Dedifferentiated amniotic fluid mesenchymal stem cell (primary cell): Measurements from ENCODE around the gene VAV3.
"Not testable (repeated sequence)": the region's sequence is repeated elsewhere in the genome, so short reads cannot be mapped to it uniquely, and the experiment has no call there.

Experiments used
- DNase-seq: peaks from one replicate; pipeline ENCODE4 v3.0.0-alpha.2; 2016; ENCODE audit errors: extremely low spot score

The VAV3 gene

GRCh38 chr1:107683683-107684082, 281.3 kb downstream of the VAV3 start:
- DNase-seq = no peak

GRCh38 chr1:107683191-107683657, 281.8 kb downstream of the VAV3 start:
- no peak for DNase-seq

- DNase-seq = peak; percentile 39
Measured at GRCh38 chr1:107682467-107682866, 282.5 kb downstream of the VAV3 start.

- no peak for DNase-seq
Measured at GRCh38 chr1:107681001-107681479, 283.9 kb downstream of the VAV3 start.

- no peak for DNase-seq
Measured at GRCh38 chr1:107680579-107680985, 284.4 kb downstream of the VAV3 start.

- no peak for DNase-seq
Measured at GRCh38 chr1:107679411-107679953, 285.5 kb downstream of the VAV3 start.

GRCh38 chr1:107678993-107679392, 286.0 kb downstream of the VAV3 start:
- no peak for DNase-seq

- no peak for DNase-seq
Measured at GRCh38 chr1:107677697-107678096, 287.3 kb downstream of the VAV3 start.

GRCh38 chr1:107674486-107674885, 290.5 kb downstream of the VAV3 start:
- DNase-seq = no peak

- no peak for DNase-seq
Measured at GRCh38 chr1:107673006-107673405, 292.0 kb downstream of the VAV3 start.

- DNase-seq = no peak
Measured at GRCh38 chr1:107670397-107671040, 294.5 kb downstream of the VAV3 start.

- DNase-seq = peak; percentile 40
Measured at GRCh38 chr1:107669996-107670395, 295.0 kb downstream of the VAV3 start.

- DNase-seq = no peak
Measured at GRCh38 chr1:107668762-107669161, 296.2 kb downstream of the VAV3 start.

GRCh38 chr1:107666493-107666892, 298.5 kb downstream of the VAV3 start:
- no peak for DNase-seq

- no peak for DNase-seq
Measured at GRCh38 chr1:107664982-107665925, 299.7 kb downstream of the VAV3 start.

- DNase-seq = no peak
Measured at GRCh38 chr1:107662971-107663370, 302.0 kb downstream of the VAV3 start.

- no peak for DNase-seq
Measured at GRCh38 chr1:107661158-107661557, 303.8 kb downstream of the VAV3 start.

GRCh38 chr1:107659961-107660360, 305.0 kb downstream of the VAV3 start:
- no peak for DNase-seq

- DNase-seq = no peak
Measured at GRCh38 chr1:107657356-107657755, 307.6 kb downstream of the VAV3 start.

- no peak for DNase-seq
Measured at GRCh38 chr1:107653765-107654164, 311.2 kb downstream of the VAV3 start.

- no peak for DNase-seq
Measured at GRCh38 chr1:107653005-107653404, 312.0 kb downstream of the VAV3 start.

GRCh38 chr1:107650825-107651224, 314.2 kb downstream of the VAV3 start:
- not testable (repeated sequence) for DNase-seq
